AG10803 (cell line): Measurements from ENCODE around the gene TTLL10.
"Not testable (repeated sequence)": the region's sequence is repeated elsewhere in the genome, so short reads cannot be mapped to it uniquely, and the experiment has no call there.

Experiments used
- DNase-seq: peaks from one replicate; pipeline ENCODE4 v3.0.0; 2010; ENCODE audit warnings: low read depth
- H3K4me3 ChIP-seq: 2 replicates; pipeline ENCODE4 v1.5.1; 2011; ENCODE audit warnings: mild to moderate bottlenecking, low read length, control low read depth
- CTCF ChIP-seq: conservative IDR thresholded peaks from 2 replicates; pipeline ENCODE4 v1.5.1; 2011; ENCODE audit warnings: mild to moderate bottlenecking, low read length, control low read depth, inconsistent platforms

Gene TTLL10

GRCh38 chr1:1187938-1188337, 14.3 kb downstream of the TTLL10 start:
- TF ChIP-seq CTCF, result no peak
- DNase-seq, result peak; percentile 71
- H3K4me3 ChIP-seq, result no peak overlapping the region

- H3K4me3 ChIP-seq, result no peak overlapping the region
- no peak for TF ChIP-seq CTCF
- DNase-seq, result no peak
Measured at GRCh38 chr1:1189111-1189510, 15.4 kb downstream of the TTLL10 start.

GRCh38 chr1:1191734-1192133, 18.1 kb downstream of the TTLL10 start:
- H3K4me3 ChIP-seq, result no peak overlapping the region
- no peak for DNase-seq
- TF ChIP-seq CTCF, result no peak

GRCh38 chr1:1194723-1195122, 21.0 kb downstream of the TTLL10 start:
- no peak for DNase-seq
- TF ChIP-seq CTCF, result no peak
- no peak overlapping the region for H3K4me3 ChIP-seq

- H3K4me3 ChIP-seq, DNase-seq: not testable (repeated sequence)
Measured at GRCh38 chr1:1195726-1196125, 22.0 kb downstream of the TTLL10 start.

GRCh38 chr1:1196431-1197187, 22.9 kb downstream of the TTLL10 start:
- no peak for TF ChIP-seq CTCF
- H3K4me3 ChIP-seq, result no peak overlapping the region

GRCh38 chr1:1197188-1197500, 23.5 kb downstream of the TTLL10 start:
- TF ChIP-seq CTCF, result no peak
- no peak overlapping the region for H3K4me3 ChIP-seq
- no peak for DNase-seq

More at GRCh38 chr1:1196431-1197187, 22.9 kb downstream of the TTLL10 start:
- DNase-seq, result no peak
